ENCODE data around the gene DDIT3. TPM values are rescaled to one million over a fixed set of nuclear protein-coding genes. Genes with fewer than 3 reads are reported as not detected.

DDIT3 gene
- polyA plus RNA-seq, 1 experiment = 64.9 TPM

GRCh38 chr12:57479376-57480115 is 40.8 kb downstream of the DDIT3 start, which contains the start of gene ARHGAP9:
Gene ARHGAP9, minus strand, starts transcription at chr12:57479866. Its CDS starts 460 bp downstream, at chr12:57479406.
- TF ChIP-seq CTCF (IDR thresholded peaks at IDR 0.05; ENCODE audit: low read depth, low read length) = no peak
- H3K27ac ChIP-seq (ENCODE audit: low read depth, low read length) = no peak within 1 kb of the TSS
- H3K4me3 ChIP-seq (ENCODE audit: low read depth, low read length) = no peak within 1 kb of the TSS
- H3K27me3 ChIP-seq (ENCODE audit: control insufficient read depth, insufficient read depth, low read length) = peaks cover 28% of the 10 kb centered on the region
- ChIA-PET POLR2A (no interaction called here), CTCF (interaction anchor here (1.0 to 1.3 kb wide), 2 partner anchors 16 to 21 kb away, joined by 3 to 7 read pairs; partner anchors contain the start of gene GLI1)
- H3K9me3 ChIP-seq (ENCODE audit: control insufficient read depth, insufficient read depth, low read length) = no peaks in the 10 kb centered on the region; the same call in 1 of the 2 replicates
- DNase-seq (ENCODE audit: low read depth, low spot score) = no peak

GRCh38 chr12:57479043-57479375 is 41.3 kb downstream of the DDIT3 start:
- Histone ChIP-seq H3K27me3 (ENCODE audit: control insufficient read depth, insufficient read depth, low read length) (peaks cover 33% of the 10 kb centered on the region), H3K4me3 (ENCODE audit: low read depth, low read length) (no peak overlapping the region), H3K27ac (ENCODE audit: low read depth, low read length) (no peak overlapping the region), H3K9me3 (ENCODE audit: control insufficient read depth, insufficient read depth, low read length) (no peaks in the 10 kb centered on the region; the same call in 1 of the 2 replicates)
- no peak for DNase-seq (ENCODE audit: low read depth, low spot score)
- ChIA-PET CTCF (no interaction called here), POLR2A (no interaction called here)
- no peak for TF ChIP-seq CTCF (IDR thresholded peaks at IDR 0.05; ENCODE audit: low read depth, low read length)

DNA sequence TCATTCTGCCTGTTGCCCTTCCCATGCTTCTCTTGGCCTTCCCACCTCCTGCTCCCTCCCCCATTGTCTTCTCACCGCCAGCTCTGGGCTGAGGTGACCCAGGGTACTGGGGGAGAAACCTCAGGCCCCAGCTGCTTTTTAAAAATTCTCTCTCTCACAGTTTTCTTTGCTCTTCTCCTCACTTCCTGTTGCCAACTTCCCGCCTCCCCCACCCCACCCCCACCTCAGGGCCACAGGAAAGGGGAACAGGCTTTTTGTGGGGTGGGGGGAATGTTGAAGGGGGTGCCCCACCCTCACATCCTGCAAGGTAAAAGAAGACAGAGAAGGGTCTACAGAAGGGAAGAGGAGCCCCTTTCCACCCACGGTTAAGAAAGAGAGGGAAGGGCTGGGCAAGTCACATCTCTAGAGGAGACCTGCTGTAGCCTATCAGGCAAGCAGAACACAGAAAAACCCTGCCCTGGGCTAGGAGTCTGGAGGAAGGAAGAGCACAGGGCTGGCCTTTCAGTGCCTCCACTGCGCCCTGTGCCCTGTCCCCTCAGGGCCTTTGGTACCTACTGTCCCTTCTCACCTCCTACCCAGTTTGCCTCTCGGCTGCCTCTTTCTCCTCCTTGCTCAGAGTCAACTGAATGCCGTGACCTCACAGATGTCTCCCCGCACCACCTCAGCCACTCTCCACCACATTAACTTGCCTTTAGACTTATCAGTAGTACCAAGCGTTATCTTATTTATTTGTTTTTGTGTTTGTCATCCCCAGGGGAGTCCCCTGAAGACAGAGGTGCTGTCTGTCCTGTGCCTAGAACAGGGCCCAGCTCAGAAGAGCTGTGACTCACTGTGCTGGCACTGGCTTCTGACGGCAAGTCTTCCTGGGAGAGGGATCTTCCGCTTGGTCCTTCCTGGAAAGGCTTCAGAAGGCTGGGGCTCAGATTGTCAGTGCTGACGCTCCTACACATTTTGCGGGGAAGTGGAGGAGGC is 42.3 kb downstream of the DDIT3 start:
- DNase-seq (ENCODE audit: low read depth, low spot score) = no peak
- Histone ChIP-seq H3K9me3 (ENCODE audit: control insufficient read depth, insufficient read depth, low read length) (no peaks in the 10 kb centered on the region; the same call in 1 of the 2 replicates), H3K4me3 (ENCODE audit: low read depth, low read length) (no peak overlapping the region), H3K27ac (ENCODE audit: low read depth, low read length) (no peak overlapping the region), H3K27me3 (ENCODE audit: control insufficient read depth, insufficient read depth, low read length) (peaks cover 42% of the 10 kb centered on the region)
- TF ChIP-seq CTCF (IDR thresholded peaks at IDR 0.05; ENCODE audit: low read depth, low read length) = no peak
- CTCF ChIA-PET = interaction anchor here (0.9 to 1.3 kb wide), 2 partner anchors 16 to 19 kb away, joined by 3 to 5 read pairs; partner anchors contain the start of gene GLI1
- POLR2A ChIA-PET = no interaction called here

- Histone ChIP-seq H3K27ac (ENCODE audit: low read depth, low read length) (no peak overlapping the region), H3K27me3 (ENCODE audit: control insufficient read depth, insufficient read depth, low read length) (peaks cover 43% of the 10 kb centered on the region), H3K9me3 (ENCODE audit: control insufficient read depth, insufficient read depth, low read length) (no peaks in the 10 kb centered on the region; the same call in 1 of the 2 replicates), H3K4me3 (ENCODE audit: low read depth, low read length) (no peak overlapping the region)
- TF ChIP-seq CTCF (IDR thresholded peaks at IDR 0.05; ENCODE audit: low read depth, low read length) = no peak
- ChIA-PET CTCF (interaction anchor here (0.9 to 1.3 kb wide), 2 partner anchors 15 to 18 kb away, joined by 3 to 5 read pairs; partner anchors contain the start of gene GLI1), POLR2A (no interaction called here)
- DNase-seq (ENCODE audit: low read depth, low spot score) = no peak
Measured at GRCh38 chr12:57476993-57477709, 43.2 kb downstream of the DDIT3 start.
